ENCODE data around the gene RHEBL1. TPM values are rescaled to one million over a fixed set of nuclear protein-coding genes. Genes with fewer than 3 reads are reported as not detected.

Gene RHEBL1
- total and polyA plus RNA-seq, 9 donors, result 0.18 to 1.2 (median 0.45) TPM; not detected in 2

- TF ChIP-seq EP300 (IDR thresholded peaks at IDR 0.05) (no peak), POLR2A (IDR thresholded peaks at IDR 0.05) (no peak)
- TF ChIP-seq, protein P1, sequence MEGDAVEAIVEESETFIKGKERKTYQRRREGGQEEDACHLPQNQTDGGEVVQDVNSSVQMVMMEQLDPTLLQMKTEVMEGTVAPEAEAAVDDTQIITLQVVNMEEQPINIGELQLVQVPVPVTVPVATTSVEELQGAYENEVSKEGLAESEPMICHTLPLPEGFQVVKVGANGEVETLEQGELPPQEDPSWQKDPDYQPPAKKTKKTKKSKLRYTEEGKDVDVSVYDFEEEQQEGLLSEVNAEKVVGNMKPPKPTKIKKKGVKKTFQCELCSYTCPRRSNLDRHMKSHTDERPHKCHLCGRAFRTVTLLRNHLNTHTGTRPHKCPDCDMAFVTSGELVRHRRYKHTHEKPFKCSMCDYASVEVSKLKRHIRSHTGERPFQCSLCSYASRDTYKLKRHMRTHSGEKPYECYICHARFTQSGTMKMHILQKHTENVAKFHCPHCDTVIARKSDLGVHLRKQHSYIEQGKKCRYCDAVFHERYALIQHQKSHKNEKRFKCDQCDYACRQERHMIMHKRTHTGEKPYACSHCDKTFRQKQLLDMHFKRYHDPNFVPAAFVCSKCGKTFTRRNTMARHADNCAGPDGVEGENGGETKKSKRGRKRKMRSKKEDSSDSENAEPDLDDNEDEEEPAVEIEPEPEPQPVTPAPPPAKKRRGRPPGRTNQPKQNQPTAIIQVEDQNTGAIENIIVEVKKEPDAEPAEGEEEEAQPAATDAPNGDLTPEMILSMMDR (IDR thresholded peaks at IDR 0.05), result no peak
- H3K4me3 ChIP-seq, result no peak overlapping the region
- WGBS, 3 donors, result 90% methylated on average over 20 of the region's 20 CpGs
- no peaks in the 10 kb centered on the region for H3K27me3 ChIP-seq
- intact Hi-C loops (cut with DNase I), result no loop called here
- H3K36me3 ChIP-seq, result no peaks in the 10 kb centered on the region
- peak in 2 of 5 donors; percentile 20 to 35 for DNase-seq
- H3K27ac ChIP-seq, result no peak overlapping the region
- H3K9me3 ChIP-seq, result no peaks in the 10 kb centered on the region
- no peaks in the 10 kb centered on the region for H3K4me1 ChIP-seq (ENCODE audit: insufficient read depth)
Measured at GRCh38 chr12:49038291-49038955, 31.4 kb downstream of the RHEBL1 start.

- Histone ChIP-seq H3K27me3 (no peaks in the 10 kb centered on the region), H3K36me3 (no peaks in the 10 kb centered on the region), H3K9me3 (no peaks in the 10 kb centered on the region), H3K27ac (no peak overlapping the region), H3K4me3 (no peak overlapping the region), H3K4me1 (ENCODE audit: insufficient read depth) (no peaks in the 10 kb centered on the region)
- intact Hi-C loops (cut with DNase I), result no loop called here
- no peak for DNase-seq
- TF ChIP-seq, protein P1 (IDR thresholded peaks at IDR 0.05), result no peak
- no peak for TF ChIP-seq EP300 (IDR thresholded peaks at IDR 0.05)
- no peak for TF ChIP-seq POLR2A (IDR thresholded peaks at IDR 0.05)
- WGBS, 3 donors, result 83 to 88% (median 84%) methylated on average over 7 of the region's 7 CpGs
Measured at GRCh38 chr12:49037947-49038237, 31.9 kb downstream of the RHEBL1 start.

GRCh38 chr12:49037111-49037946, 32.5 kb downstream of the RHEBL1 start:
- Histone ChIP-seq H3K36me3 (no peaks in the 10 kb centered on the region), H3K4me1 (ENCODE audit: insufficient read depth) (no peaks in the 10 kb centered on the region), H3K27ac (no peak overlapping the region), H3K4me3 (no peak overlapping the region), H3K27me3 (no peaks in the 10 kb centered on the region), H3K9me3 (no peaks in the 10 kb centered on the region)
- WGBS, 3 donors, result 87 to 92% (median 89%) methylated on average over 9 of the region's 9 CpGs
- TF ChIP-seq, protein P1 (IDR thresholded peaks at IDR 0.05), result no peak
- no peak for TF ChIP-seq POLR2A (IDR thresholded peaks at IDR 0.05)
- no peak for TF ChIP-seq EP300 (IDR thresholded peaks at IDR 0.05)
- intact Hi-C loops (cut with DNase I), result no loop called here
- peak in 3 of 5 donors; percentile 19 to 41 (median 35) for DNase-seq

DNA sequence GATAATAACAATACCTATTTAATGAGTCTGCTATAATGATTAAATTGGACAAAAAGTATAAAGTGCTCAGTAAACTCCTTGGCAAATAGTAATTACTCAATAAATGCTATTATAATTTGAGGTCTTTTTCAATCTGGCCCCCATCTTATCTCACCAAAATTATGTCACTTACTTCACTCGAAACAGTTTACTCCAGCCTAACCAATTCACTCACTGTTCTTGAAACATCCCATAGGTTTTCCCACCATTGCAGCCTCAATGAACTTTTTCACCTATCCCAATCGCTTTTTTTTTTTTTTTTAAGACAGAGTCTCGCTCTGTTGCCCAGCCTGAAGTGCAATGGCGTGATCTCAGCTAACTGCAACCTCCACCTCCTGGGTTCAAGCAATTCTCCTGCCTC, 33.8 kb downstream of the RHEBL1 start:
- H3K27ac ChIP-seq, result no peak overlapping the region
- no peak overlapping the region for H3K4me3 ChIP-seq
- TF ChIP-seq, protein P1 (IDR thresholded peaks at IDR 0.05), result no peak
- TF ChIP-seq POLR2A (IDR thresholded peaks at IDR 0.05) (no peak), EP300 (IDR thresholded peaks at IDR 0.05) (no peak)
- no peaks in the 10 kb centered on the region for H3K36me3 ChIP-seq
- no peaks in the 10 kb centered on the region for H3K9me3 ChIP-seq
- H3K4me1 ChIP-seq (ENCODE audit: insufficient read depth), result no peaks in the 10 kb centered on the region
- DNase-seq, result no peak
- 66 to 81% (median 70%) methylated on average over 4 of the region's 4 CpGs for WGBS, 3 donors
- no peaks in the 10 kb centered on the region for H3K27me3 ChIP-seq
- intact Hi-C loops (cut with DNase I), result no loop called here

All from ovary (tissue), 9 donors.